Right lobe of liver (tissue), 4 donors: ENCODE data around the gene GALNTL6.

Experiments used
- POLR2A ChIP-seq: fragments of 450-650 bp; IDR thresholded peaks from one replicate; pipeline ENCODE4 v1.6.1; 2017; ENCODE audit warnings: antibody characterized with exemption, mild to moderate bottlenecking
- TF ChIP-seq, protein P1 (sequence below), 4 donors: fragments of 200-600 bp in 3 of 4; fragments of 450-650 bp in 1 of 4; IDR thresholded peaks; one replicate each; pipeline versions ENCODE4 v1.5.1 to v1.8.0; 2016 to 2022; ENCODE audit warnings: antibody characterized with exemption in 4 of 4, mild to moderate bottlenecking in 2 of 4
- donor health status: DM: no; HTN: no; CAD: no.
- donor health status: DM: no; HTN: no; CAD: no.
- donor health status: DM: no; HTN: yes; CAD: no.

DNA sequence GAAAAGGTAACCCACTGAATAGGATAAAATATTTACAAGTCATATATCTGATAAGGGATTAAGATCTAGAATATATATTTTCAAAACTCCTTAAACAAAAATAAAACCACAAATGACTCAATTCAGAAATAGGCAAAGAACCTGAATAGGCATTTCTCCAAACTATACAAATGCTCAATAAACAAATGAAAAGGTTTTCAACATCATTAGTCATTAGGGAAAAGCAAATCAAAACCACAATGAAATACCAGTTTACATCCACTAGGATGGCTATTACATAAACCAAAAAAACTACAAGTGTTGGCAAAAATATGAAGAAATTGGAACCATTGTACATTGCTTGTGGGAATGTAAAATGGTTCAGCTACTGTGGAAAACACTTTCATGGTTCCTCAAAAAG, 1188.4 kb downstream of the GALNTL6 start:
- TF ChIP-seq, protein P1, sequence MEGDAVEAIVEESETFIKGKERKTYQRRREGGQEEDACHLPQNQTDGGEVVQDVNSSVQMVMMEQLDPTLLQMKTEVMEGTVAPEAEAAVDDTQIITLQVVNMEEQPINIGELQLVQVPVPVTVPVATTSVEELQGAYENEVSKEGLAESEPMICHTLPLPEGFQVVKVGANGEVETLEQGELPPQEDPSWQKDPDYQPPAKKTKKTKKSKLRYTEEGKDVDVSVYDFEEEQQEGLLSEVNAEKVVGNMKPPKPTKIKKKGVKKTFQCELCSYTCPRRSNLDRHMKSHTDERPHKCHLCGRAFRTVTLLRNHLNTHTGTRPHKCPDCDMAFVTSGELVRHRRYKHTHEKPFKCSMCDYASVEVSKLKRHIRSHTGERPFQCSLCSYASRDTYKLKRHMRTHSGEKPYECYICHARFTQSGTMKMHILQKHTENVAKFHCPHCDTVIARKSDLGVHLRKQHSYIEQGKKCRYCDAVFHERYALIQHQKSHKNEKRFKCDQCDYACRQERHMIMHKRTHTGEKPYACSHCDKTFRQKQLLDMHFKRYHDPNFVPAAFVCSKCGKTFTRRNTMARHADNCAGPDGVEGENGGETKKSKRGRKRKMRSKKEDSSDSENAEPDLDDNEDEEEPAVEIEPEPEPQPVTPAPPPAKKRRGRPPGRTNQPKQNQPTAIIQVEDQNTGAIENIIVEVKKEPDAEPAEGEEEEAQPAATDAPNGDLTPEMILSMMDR (IDR thresholded peaks at IDR 0.05) = no peak
- TF ChIP-seq POLR2A = no peak
